Pericardium fibroblast (primary cell): Measurements from ENCODE around the gene TRIP12. TPM values are rescaled to one million over a fixed set of nuclear protein-coding genes. Genes with fewer than 3 reads are reported as not detected.

Experiments used
- total RNA-seq: library from RNA; depleted of rRNA; stranded (reverse); fragments of >200 nt; gene quantifications from 2 replicates; pipeline ENCODE4 v1.2.3, GENCODE V29; 2015

TRIP12 gene
- 83.6 and 94.0 TPM in 2 replicates for total RNA-seq

DNA sequence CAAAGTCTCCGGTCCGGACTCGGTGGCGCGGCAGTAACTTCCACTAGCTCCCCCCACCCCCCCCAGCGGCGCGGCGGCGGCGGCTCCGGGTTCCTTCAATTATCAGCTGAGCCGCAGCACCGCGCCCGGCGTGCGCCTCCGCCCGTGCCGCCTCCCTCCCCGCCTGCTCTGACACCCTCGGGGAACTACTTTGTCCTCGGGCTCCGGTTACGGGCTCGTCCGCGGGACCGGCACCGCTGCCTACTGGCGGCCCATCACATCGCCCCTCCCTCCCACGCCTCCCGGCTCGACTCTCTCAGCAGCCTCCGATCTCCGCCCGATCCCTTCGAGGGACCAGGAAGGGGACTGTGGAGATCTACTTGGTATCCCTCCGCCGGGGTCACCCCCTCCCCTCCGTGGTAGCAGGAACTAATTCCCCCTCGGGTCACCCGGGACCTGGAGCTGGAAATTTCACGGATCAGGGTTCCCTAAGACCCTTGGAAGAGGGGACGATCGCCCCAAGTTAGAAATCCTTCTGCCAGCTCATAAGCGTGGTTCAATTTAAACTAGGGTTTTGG is at the start of gene TRIP12:
TSS of gene TRIP12 (minus strand) at position 118 of the 557 bp plus-strand sequence. CDS start 41,930 bp downstream, outside the sequence.

GRCh38 chr2:229922449-229923386 is 909 bp upstream of the TRIP12 start, which contains the start of gene FBXO36:
Gene FBXO36 (plus strand): TSS chr2:229922503. CDS start chr2:229922514, 11 bp downstream.

GRCh38 chr2:229714080-229714735 is 207.6 kb downstream of the TRIP12 start, which contains the start of gene DNER:
Gene DNER (minus strand): TSS chr2:229714555. CDS start chr2:229714423, 132 bp downstream.

Other genes with a start within 250 kb of the TRIP12 start
- 0.58 and 3.7 TPM in 2 replicates for gene DNER, start 207.5 kb downstream of the TRIP12 start, total RNA-seq
- 1.8 and 1.9 TPM in 2 replicates for gene FBXO36, start 494 bp upstream of the TRIP12 start, total RNA-seq
- under 0.01 and 0.23 TPM in 2 replicates for gene SLC16A14, start 146.9 kb upstream of the TRIP12 start, total RNA-seq